ENCODE results near the gene CABP2.

CABP2 gene

GRCh38 chr11:67507242-67507863, 15.9 kb downstream of the CABP2 start:
- FAIRE-seq (no peak), DNase-seq (ENCODE audit: insufficient read length, low spot score) (peak; percentile 3)
- TF ChIP-seq, protein P1, sequence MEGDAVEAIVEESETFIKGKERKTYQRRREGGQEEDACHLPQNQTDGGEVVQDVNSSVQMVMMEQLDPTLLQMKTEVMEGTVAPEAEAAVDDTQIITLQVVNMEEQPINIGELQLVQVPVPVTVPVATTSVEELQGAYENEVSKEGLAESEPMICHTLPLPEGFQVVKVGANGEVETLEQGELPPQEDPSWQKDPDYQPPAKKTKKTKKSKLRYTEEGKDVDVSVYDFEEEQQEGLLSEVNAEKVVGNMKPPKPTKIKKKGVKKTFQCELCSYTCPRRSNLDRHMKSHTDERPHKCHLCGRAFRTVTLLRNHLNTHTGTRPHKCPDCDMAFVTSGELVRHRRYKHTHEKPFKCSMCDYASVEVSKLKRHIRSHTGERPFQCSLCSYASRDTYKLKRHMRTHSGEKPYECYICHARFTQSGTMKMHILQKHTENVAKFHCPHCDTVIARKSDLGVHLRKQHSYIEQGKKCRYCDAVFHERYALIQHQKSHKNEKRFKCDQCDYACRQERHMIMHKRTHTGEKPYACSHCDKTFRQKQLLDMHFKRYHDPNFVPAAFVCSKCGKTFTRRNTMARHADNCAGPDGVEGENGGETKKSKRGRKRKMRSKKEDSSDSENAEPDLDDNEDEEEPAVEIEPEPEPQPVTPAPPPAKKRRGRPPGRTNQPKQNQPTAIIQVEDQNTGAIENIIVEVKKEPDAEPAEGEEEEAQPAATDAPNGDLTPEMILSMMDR (IDR thresholded peaks at IDR 0.05; ENCODE audit: insufficient read depth, missing control alignments), result no peak

DNA sequence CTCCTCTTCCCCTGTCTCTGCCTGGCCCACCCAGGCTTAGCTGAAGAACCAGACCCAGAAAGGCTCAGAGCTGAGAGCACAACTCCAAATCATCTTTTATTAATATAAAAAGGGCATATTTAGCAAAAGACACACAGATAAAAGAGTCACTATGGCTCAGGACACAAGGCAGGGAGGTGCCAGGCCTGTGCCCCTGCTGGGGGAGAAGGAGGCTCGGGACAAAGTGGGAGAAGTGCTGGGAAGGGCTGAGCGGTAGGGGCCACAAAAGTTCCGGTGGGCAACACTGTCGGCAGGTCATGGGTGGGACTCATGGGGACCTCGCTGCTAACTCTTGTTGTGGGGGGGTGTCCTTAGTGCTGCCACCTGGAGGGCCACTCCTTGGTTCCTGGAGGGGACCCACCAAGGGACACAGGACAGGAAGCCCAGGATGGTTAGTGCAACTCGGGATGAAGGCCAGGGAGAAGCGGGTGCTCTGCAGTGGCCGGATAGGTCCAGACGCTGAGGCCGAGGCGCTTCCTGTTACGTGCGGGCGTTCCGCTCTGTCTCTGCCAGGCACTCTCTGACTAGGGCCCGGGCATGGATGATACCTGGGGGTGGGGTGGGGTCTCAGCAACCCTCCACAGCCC, 16.7 kb downstream of the CABP2 start:
- TF ChIP-seq, protein P1 (IDR thresholded peaks at IDR 0.05; ENCODE audit: insufficient read depth, missing control alignments), result no peak
- DNase-seq (ENCODE audit: insufficient read length, low spot score), result no peak
- FAIRE-seq, result no peak

- FAIRE-seq, result no peak
- TF ChIP-seq, protein P1 (IDR thresholded peaks at IDR 0.05; ENCODE audit: insufficient read depth, missing control alignments), result peak; percentile 75
Measured at GRCh38 chr11:67505605-67506396, 17.4 kb downstream of the CABP2 start.

GRCh38 chr11:67504950-67505581, 18.2 kb downstream of the CABP2 start, which contains the start of gene PITPNM1:
Gene PITPNM1 (minus strand): TSS chr11:67505363. CDS start chr11:67504180, 1,183 bp downstream.
- FAIRE-seq (no peak), DNase-seq (ENCODE audit: insufficient read length, low spot score) (peak; percentile 34)
- TF ChIP-seq, protein P1 (IDR thresholded peaks at IDR 0.05; ENCODE audit: insufficient read depth, missing control alignments), result no peak

More at GRCh38 chr11:67505605-67506396, 17.4 kb downstream of the CABP2 start:
- no peak for DNase-seq (ENCODE audit: insufficient read length, low spot score)

- FAIRE-seq (no peak), DNase-seq (ENCODE audit: insufficient read length, low spot score) (peak; percentile 45)
- TF ChIP-seq, protein P1 (IDR thresholded peaks at IDR 0.05; ENCODE audit: insufficient read depth, missing control alignments), result no peak
Measured at GRCh38 chr11:67504005-67504949, 19.0 kb downstream of the CABP2 start.
